Left lung (tissue), 10 donors: ENCODE measurements around the gene FAM227B. TPM values are rescaled to one million over a fixed set of nuclear protein-coding genes. Genes with fewer than 3 reads are reported as not detected.

Experiments
- ATAC-seq: fragments of 200-7000 bp; cut with Tn5 transposase; one replicate; pipeline ENCODE4 v1.9.1; 2020; ENCODE audit warnings: moderate library complexity
- DNase-seq, 4 donors: peaks; one replicate each; pipeline ENCODE4 v3.0.0-alpha.2; 2013 to 2020
- H3K27ac ChIP-seq, 2 donors: fragments of 200-600 bp; sonication (generic) in 1 of 2; one replicate each; pipeline versions ENCODE4 v1.5.0 to v1.8.0; 2020 to 2021
- H3K27me3 ChIP-seq, 2 donors: fragments of 200-600 bp; sonication (generic) in 1 of 2; one replicate each; pipeline versions ENCODE4 v1.5.0 to v1.8.0; 2020 to 2021
- H3K36me3 ChIP-seq, 2 donors: fragments of 200-600 bp; sonication (generic) in 1 of 2; one replicate each; pipeline versions ENCODE4 v1.5.0 to v1.8.0; 2020 to 2021
- H3K4me1 ChIP-seq, 2 donors: fragments of 200-600 bp; one replicate each; pipeline ENCODE4 v1.8.0; 2021
- H3K4me3 ChIP-seq, 2 donors: fragments of 200-600 bp; sonication (generic) in 1 of 2; one replicate each; pipeline versions ENCODE4 v1.5.0 to v1.8.0; 2020 to 2021; ENCODE audit warnings: mild to moderate bottlenecking in 1 of 2
- H3K9me3 ChIP-seq, 2 donors: fragments of 200-600 bp; sonication (generic) in 1 of 2; one replicate each; pipeline versions ENCODE4 v1.5.0 to v1.8.0; 2020 to 2021
- CTCF ChIP-seq, 2 donors: fragments of 200-600 bp; sonication (generic) in 1 of 2; IDR thresholded peaks; one replicate each; pipeline versions ENCODE4 v1.5.0 to v1.8.0; 2021; ENCODE audit warnings: antibody characterized with exemption in 2 of 2
- intact Hi-C, 2 donors: fragments of 100-400 bp; cut with DNase I; formaldehyde crosslinking; loops; one replicate each; pipeline versions ENCODE4 v1.11.2 to v1.14.2; 2022
- polyA plus RNA-seq, 6 donors: library from polyadenylated mRNA; unstranded; fragments of 120-200 nt; gene quantifications; one replicate each; pipeline ENCODE4 v1.2.1, GENCODE V29; 2013; ENCODE audit not compliant: insufficient read length in 6 of 6
- total RNA-seq, 2 donors: library from RNA; stranded (reverse); fragmentation: NEBNext Ultra II Directional; extraction: Animal tissue kit (Norgen Biotek cat#: 25700); gene quantifications; one replicate each; pipeline ENCODE4 v1.2.1, GENCODE V29; 2021
- donor health status: DM: no; HTN: yes; CAD: no.
- donor health status: DM: no; HTN: no; CAD: no.

FAM227B gene
- total and polyA plus RNA-seq, 8 donors, result 2.3 to 17.2 (median 13.3) TPM

- Histone ChIP-seq H3K27ac (no peak overlapping the region), H3K27me3 (no peaks in the 10 kb centered on the region), H3K36me3 (peaks cover 0 to 25% of the 10 kb centered on the region in 2 donors), H3K9me3 (no peaks in the 10 kb centered on the region), H3K4me3 (no peak overlapping the region), H3K4me1 (no peaks in the 10 kb centered on the region)
- no peak for DNase-seq
- intact Hi-C loops, result no loop called here
- no peak for ATAC-seq
- TF ChIP-seq CTCF (IDR thresholded peaks at IDR 0.05), result no peak
Observed at GRCh38 chr15:49279521-49280456, 340.8 kb downstream of the FAM227B start.

- Histone ChIP-seq H3K9me3 (no peaks in the 10 kb centered on the region), H3K27ac (no peak overlapping the region), H3K4me3 (no peak overlapping the region), H3K4me1 (no peaks in the 10 kb centered on the region), H3K27me3 (no peaks in the 10 kb centered on the region), H3K36me3 (peaks cover 0 to 15% of the 10 kb centered on the region in 2 donors)
- TF ChIP-seq CTCF (IDR thresholded peaks at IDR 0.05), result no peak
- ATAC-seq (no peak), DNase-seq (no peak)
- intact Hi-C loops, result no loop called here
Observed at GRCh38 chr15:49278751-49279150, 341.9 kb downstream of the FAM227B start.

Other genes starting within 250 kb of the FAM227B start
- 10 to 100 TPM; 29.6 to 31.8 TPM for gene FGF7, start 197.6 kb downstream of the FAM227B start, total RNA-seq
- gene FGF7, start 197.6 kb downstream of the FAM227B start, polyA plus RNA-seq, result 10 to 100 TPM; 14.4 to 25.9 (median 18.3) TPM
- gene DTWD1, start 230 bp upstream of the FAM227B start, total RNA-seq, result 10 to 100 TPM; 21.5 to 27.3 TPM
- 10 to 100 TPM; 45.5 to 53.4 (median 47.1) TPM for gene DTWD1, start 230 bp upstream of the FAM227B start, polyA plus RNA-seq